ENCODE data around the gene TMPRSS11D. TPM values are rescaled to one million over a fixed set of nuclear protein-coding genes. Genes with fewer than 3 reads are reported as not detected.

The TMPRSS11D gene
- total and polyA plus RNA-seq, 2 of the 4 experiments (the other 2 are of a cell fraction), result not detected

DNA sequence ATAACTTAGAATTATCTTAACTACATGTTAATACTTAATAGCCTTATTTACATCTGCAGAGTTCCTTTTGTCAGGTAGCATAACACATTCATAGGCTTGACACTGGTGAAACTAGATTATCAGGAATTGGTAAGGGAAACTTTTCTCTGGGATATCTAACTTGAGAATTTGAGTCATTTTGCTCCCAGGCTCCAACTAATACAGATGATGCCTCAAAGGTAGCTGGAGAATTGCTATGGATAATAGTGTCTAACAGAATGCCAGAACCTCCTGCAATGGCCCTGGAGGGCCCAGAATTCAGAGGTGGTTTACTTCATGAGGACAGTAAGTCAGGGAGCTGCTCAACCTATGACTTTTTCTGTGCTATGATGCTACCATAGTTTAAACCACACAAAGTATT, 13.9 kb upstream of the TMPRSS11D start:
- H3K4me1 ChIP-seq (ENCODE audit: control insufficient read depth, insufficient read depth, low read length), result no peaks in the 10 kb centered on the region
- no peak overlapping the region for H4K8ac ChIP-seq (ENCODE audit: low read depth in 2 of 2, low read length in 2 of 2)
- H3K27ac ChIP-seq (ENCODE audit: insufficient read depth, low read length), result no peak overlapping the region
- no peaks in the 10 kb centered on the region for H4K20me1 ChIP-seq (ENCODE audit: insufficient read depth, low read length)
- ATAC-seq (ENCODE audit: low read depth) (no peak), DNase-seq (no peak)
- H3K36me3 ChIP-seq (ENCODE audit: control insufficient read depth, insufficient read depth, low read length), result no peaks in the 10 kb centered on the region
- ChIA-PET POLR2A (ENCODE audit: unreplicated experiment) (no interaction called here), CTCF (no interaction called here)
- no peak overlapping the region for H2AK5ac ChIP-seq (ENCODE audit: low read depth, low read length)
- no peak overlapping the region for H2BK20ac ChIP-seq (ENCODE audit: low read depth, low read length)
- no peaks in the 10 kb centered on the region for H3K9me1 ChIP-seq (ENCODE audit: insufficient read depth, low read length)
- H2AFZ ChIP-seq (replicated peaks; ENCODE audit: low read length, poor library complexity), result no peak overlapping the region
- no peaks in the 10 kb centered on the region for H3K27me3 ChIP-seq (ENCODE audit: control insufficient read depth, insufficient read depth, low read length)
- no TSS peak for BruUV-seq (replicated peaks)
- H2BK120ac ChIP-seq (ENCODE audit: low read depth, low read length), result no peak overlapping the region
- no peak overlapping the region for H4K5ac ChIP-seq (ENCODE audit: low read depth, low read length)
- H3K9ac ChIP-seq (ENCODE audit: low read depth, low read length), result no peak overlapping the region
- H3K79me1 ChIP-seq (ENCODE audit: low read depth in 1 of 2, low read length in 2 of 2), result no peaks in the 10 kb centered on the region
- intact Hi-C loops (cut with micrococcal nuclease), result no loop called here
- H4K91ac ChIP-seq (ENCODE audit: insufficient read depth, low read depth, low read length), result no peak overlapping the region
- no peak overlapping the region for H2BK15ac ChIP-seq (ENCODE audit: low read depth, low read length)
- H3K9me3 ChIP-seq (ENCODE audit: control insufficient read depth, insufficient read depth, low read length), result no peaks in the 10 kb centered on the region
- no peak overlapping the region for H2AK9ac ChIP-seq (replicated peaks; ENCODE audit: low read depth, low read length, poor library complexity)
- H3K14ac ChIP-seq (replicated peaks; ENCODE audit: low read depth, low read length), result no peak overlapping the region
- in situ Hi-C loops (cut with MboI; ENCODE audit: low sequenced_read_pairs), result no loop called here
- H3K4me2 ChIP-seq (ENCODE audit: low read depth, low read length), result no peak overlapping the region
- H3K4ac ChIP-seq (ENCODE audit: low read depth, low read length), result no peak overlapping the region
- dilution Hi-C loops (cut with HindIII; ENCODE audit: low sequenced_read_pairs, unreplicated experiment), result no loop called here
- TF ChIP-seq USF2 (IDR thresholded peaks at IDR 0.05; ENCODE audit: low read depth, low read length) (no peak), SMC3 (IDR thresholded peaks at IDR 0.05; ENCODE audit: low read depth, low read length) (no peak), RCOR1 (IDR thresholded peaks at IDR 0.05; ENCODE audit: insufficient replicate concordance, low read length) (no peak), CHD1 (IDR thresholded peaks at IDR 0.05; ENCODE audit: low read depth, low read length) (no peak)
- no peak overlapping the region for H3K18ac ChIP-seq (ENCODE audit: low read depth, low read length)
- no peak overlapping the region for H3K56ac ChIP-seq (ENCODE audit: extremely low read depth, insufficient read depth, low read length)
- no peak overlapping the region for H3K23ac ChIP-seq (ENCODE audit: low read depth, low read length)
- H3K4me3 ChIP-seq (ENCODE audit: insufficient read depth, low read depth, low read length), result no peak overlapping the region
- no peak overlapping the region for H2BK5ac ChIP-seq (ENCODE audit: low read depth, low read length, poor library complexity, severe bottlenecking)
